ENCODE results near the gene RAPGEF1. TPM values are rescaled to one million over a fixed set of nuclear protein-coding genes. Genes with fewer than 3 reads are reported as not detected.
A peak's percentile ranks its signal among the peaks of the same experiment; 100 is the strongest.

The RAPGEF1 gene
- total and polyA plus RNA-seq, 9 of the 15 experiments (the other 6 are each of a cell fraction or from before 2014, with no cell fraction given) = 0.06 to 44.1 (median 19.9) TPM

GRCh38 chr9:131528186-131528585, 211.7 kb downstream of the RAPGEF1 start:
- Histone ChIP-seq H3K9ac (ENCODE audit: insufficient read depth in 1 of 2, low read depth in 2 of 2, low read length in 2 of 2) (peak overlapping the region in 1 of 2 experiments; percentile 52; a peak in 1 of 4 replicates), H3K27me3 (ENCODE audit: control insufficient read depth in 2 of 2, insufficient read depth in 2 of 2, low read length in 2 of 2) (no peaks in the 10 kb centered on the region), H3K27ac (ENCODE audit: extremely low read depth, low read depth, low read length) (no peak overlapping the region), H3K36me3 (ENCODE audit: control insufficient read depth, insufficient read depth, low read length) (peaks cover 68% of the 10 kb centered on the region; the same call in 2 of the 3 replicates), H2AFZ (ENCODE audit: low read depth, low read length) (no peak overlapping the region), H3K9me1 (ENCODE audit: control insufficient read depth, insufficient read depth, low read length) (no peaks in the 10 kb centered on the region), H4K20me1 (replicated peaks; ENCODE audit: control insufficient read depth, insufficient read depth, low read length) (no peaks in the 10 kb centered on the region; the same call in 1 of the 2 replicates), H3K4me1 (replicated peaks in 1 of 2; ENCODE audit: control insufficient read depth in 2 of 2, insufficient read depth in 2 of 2, low read length in 2 of 2) (peaks cover 6 to 45% of the 10 kb centered on the region in 2 experiments; a peak in 3 of 5 replicates), H3K4me2 (ENCODE audit: insufficient read depth, low read length) (no peak overlapping the region), H3K9me3 (replicated peaks; ENCODE audit: control insufficient read depth, insufficient read depth, low read depth, low read length) (no peaks in the 10 kb centered on the region), H3K79me2 (ENCODE audit: control insufficient read depth, insufficient read depth, low read length) (peaks cover 14% of the 10 kb centered on the region), H3K4me3 (no peak overlapping the region)
- FAIRE-seq = no peak
- no TSS peak for BruUV-seq (replicated peaks)
- no peak for DNase-seq (ENCODE audit: extremely low read depth in 1 of 4, low spot score in 3 of 4)
- ATAC-seq = no peak
- ChIA-PET CTCF (ENCODE audit: low intra/inter-chr PET ratio) (no interaction called here), POLR2A (interaction anchor here (1.2 kb wide), 1 partner anchor 9 kb away, joined by 4 read pairs; no protein-coding TSS in a partner anchor)
- 85% methylated on average over 7 of the region's 7 CpGs for WGBS (ENCODE audit: insufficient coverage, low coverage, missing lambda C conversion rate)
- in situ Hi-C loops (cut with MboI) (no loop called here), intact Hi-C loops (cut with micrococcal nuclease) (no loop called here)
- TF ChIP-seq, protein P1, sequence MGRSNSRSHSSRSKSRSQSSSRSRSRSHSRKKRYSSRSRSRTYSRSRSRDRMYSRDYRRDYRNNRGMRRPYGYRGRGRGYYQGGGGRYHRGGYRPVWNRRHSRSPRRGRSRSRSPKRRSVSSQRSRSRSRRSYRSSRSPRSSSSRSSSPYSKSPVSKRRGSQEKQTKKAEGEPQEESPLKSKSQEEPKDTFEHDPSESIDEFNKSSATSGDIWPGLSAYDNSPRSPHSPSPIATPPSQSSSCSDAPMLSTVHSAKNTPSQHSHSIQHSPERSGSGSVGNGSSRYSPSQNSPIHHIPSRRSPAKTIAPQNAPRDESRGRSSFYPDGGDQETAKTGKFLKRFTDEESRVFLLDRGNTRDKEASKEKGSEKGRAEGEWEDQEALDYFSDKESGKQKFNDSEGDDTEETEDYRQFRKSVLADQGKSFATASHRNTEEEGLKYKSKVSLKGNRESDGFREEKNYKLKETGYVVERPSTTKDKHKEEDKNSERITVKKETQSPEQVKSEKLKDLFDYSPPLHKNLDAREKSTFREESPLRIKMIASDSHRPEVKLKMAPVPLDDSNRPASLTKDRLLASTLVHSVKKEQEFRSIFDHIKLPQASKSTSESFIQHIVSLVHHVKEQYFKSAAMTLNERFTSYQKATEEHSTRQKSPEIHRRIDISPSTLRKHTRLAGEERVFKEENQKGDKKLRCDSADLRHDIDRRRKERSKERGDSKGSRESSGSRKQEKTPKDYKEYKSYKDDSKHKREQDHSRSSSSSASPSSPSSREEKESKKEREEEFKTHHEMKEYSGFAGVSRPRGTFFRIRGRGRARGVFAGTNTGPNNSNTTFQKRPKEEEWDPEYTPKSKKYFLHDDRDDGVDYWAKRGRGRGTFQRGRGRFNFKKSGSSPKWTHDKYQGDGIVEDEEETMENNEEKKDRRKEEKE (IDR thresholded peaks at IDR 0.05; ENCODE audit: borderline replicate concordance in 1 of 2, control insufficient read depth in 1 of 2, low read depth in 2 of 2, low read length in 1 of 2) = no peak
- no peak for TF ChIP-seq CBX5 (IDR thresholded peaks at IDR 0.05; ENCODE audit: borderline replicate concordance, low read depth)
- no peak for TF ChIP-seq CBX2 (IDR thresholded peaks at IDR 0.05; ENCODE audit: insufficient read depth, low read length, poor library complexity, severe bottlenecking)
- TF ChIP-seq TGIF2 (CRISPR knock-in tag; IDR thresholded peaks at IDR 0.05) = no peak
- TF ChIP-seq GATA2 (CRISPR knock-in tag; IDR thresholded peaks at IDR 0.05) = no peak
- TF ChIP-seq CEBPG (CRISPR knock-in tag; IDR thresholded peaks at IDR 0.05) = no peak
- no peak for TF ChIP-seq CEBPG (tag; conservative IDR thresholded peaks at IDR 0.05 in 1 of 2, IDR thresholded peaks at IDR 0.05 in 1 of 2)

Small RNA genes lying within 50 kb of the gene (small RNA-seq; reads per million reads assigned to genes)
- gene EIF4A1P3 = not detected
- gene RF00272 = not detected
- not detected for gene RN7SL328P

Other genes with a start within 250 kb of the RAPGEF1 start
- 14.6 and 21.3 TPM in 2 replicates for gene POMT1, start 237.2 kb downstream of the RAPGEF1 start, total RNA-seq (2014; rRNA removed)
- gene POMT1, start 237.2 kb downstream of the RAPGEF1 start, total RNA-seq (2014; rRNA removed; fragmentation: Illumina TruSeq; extraction: Trizol) = 8.6 TPM in 2 replicates
- gene POMT1, start 237.2 kb downstream of the RAPGEF1 start, total RNA-seq (2015; rRNA removed; fragmentation: Illumina TruSeq; extraction: Trizol) = 15.6 and 15.7 TPM in 2 replicates
- gene POMT1, start 237.2 kb downstream of the RAPGEF1 start, total RNA-seq (2021) = 23.4 and 23.5 TPM in 2 replicates
- gene POMT1, start 237.2 kb downstream of the RAPGEF1 start, polyA plus RNA-seq (2011; rRNA removed) = 15.3 and 21.6 TPM in 2 replicates
- 13.7 and 15.3 TPM in 2 replicates for gene POMT1, start 237.2 kb downstream of the RAPGEF1 start, polyA plus RNA-seq (2014; fragmentation: Illumina TruSeq; extraction: Trizol)
- 1 to 10 TPM; 1.8 to 2.1 TPM for gene POMT1, start 237.2 kb downstream of the RAPGEF1 start, polyA plus RNA-seq (2014; fragmentation: Nextera tagmentation; extraction: Ambion mirVana)
- 15.4 and 18.2 TPM in 2 replicates for gene POMT1, start 237.2 kb downstream of the RAPGEF1 start, polyA plus RNA-seq (2014; rRNA removed)
- 25.6 and 27.5 TPM in 2 replicates for gene UCK1, start 208.8 kb downstream of the RAPGEF1 start, total RNA-seq (2014; rRNA removed)
- gene UCK1, start 208.8 kb downstream of the RAPGEF1 start, total RNA-seq (2014; rRNA removed; fragmentation: Illumina TruSeq; extraction: Trizol) = 6.4 and 7.5 TPM in 2 replicates
- 16.1 and 16.2 TPM in 2 replicates for gene UCK1, start 208.8 kb downstream of the RAPGEF1 start, total RNA-seq (2015; rRNA removed; fragmentation: Illumina TruSeq; extraction: Trizol)
- gene UCK1, start 208.8 kb downstream of the RAPGEF1 start, total RNA-seq (2021) = 16.9 and 19.8 TPM in 2 replicates
- 16.4 and 17.2 TPM in 2 replicates for gene UCK1, start 208.8 kb downstream of the RAPGEF1 start, polyA plus RNA-seq (2011; rRNA removed)
- gene UCK1, start 208.8 kb downstream of the RAPGEF1 start, polyA plus RNA-seq (2014; fragmentation: Illumina TruSeq; extraction: Trizol) = 13.2 and 21.3 TPM in 2 replicates
- under 1 TPM; 0.27 to 0.48 TPM for gene UCK1, start 208.8 kb downstream of the RAPGEF1 start, polyA plus RNA-seq (2014; fragmentation: Nextera tagmentation; extraction: Ambion mirVana)
- 20.3 and 25.2 TPM in 2 replicates for gene UCK1, start 208.8 kb downstream of the RAPGEF1 start, polyA plus RNA-seq (2014; rRNA removed)
- not detected in 2 replicates for gene PRRT1B, start 194.6 kb downstream of the RAPGEF1 start, total RNA-seq (2014; rRNA removed)
- gene PRRT1B, start 194.6 kb downstream of the RAPGEF1 start, total RNA-seq (2014; rRNA removed; fragmentation: Illumina TruSeq; extraction: Trizol) = not detected in 2 replicates
- gene PRRT1B, start 194.6 kb downstream of the RAPGEF1 start, total RNA-seq (2015; rRNA removed; fragmentation: Illumina TruSeq; extraction: Trizol) = not detected in 2 replicates
- not detected in 2 replicates for gene PRRT1B, start 194.6 kb downstream of the RAPGEF1 start, total RNA-seq (2021)
- gene PRRT1B, start 194.6 kb downstream of the RAPGEF1 start, polyA plus RNA-seq (2011; rRNA removed) = not detected in 2 replicates
- not detected in 2 replicates for gene PRRT1B, start 194.6 kb downstream of the RAPGEF1 start, polyA plus RNA-seq (2014; fragmentation: Illumina TruSeq; extraction: Trizol)
- gene PRRT1B, start 194.6 kb downstream of the RAPGEF1 start, polyA plus RNA-seq (2014; fragmentation: Nextera tagmentation; extraction: Ambion mirVana) = not detected
- gene PRRT1B, start 194.6 kb downstream of the RAPGEF1 start, polyA plus RNA-seq (2014; rRNA removed) = not detected in 2 replicates